KMS-11 (cell line): ENCODE results near the gene KRT32.
"Not testable (repeated sequence)": the region's sequence is repeated elsewhere in the genome, so short reads cannot be mapped to it uniquely, and the experiment has no call there.

Experiments
- H2AFZ ChIP-seq: fragments of 200-600 bp; sonication (generic); 2 replicates; pipeline ENCODE4 v1.6.1; 2016; ENCODE audit warnings: antibody characterized with exemption, mixed run types, low read depth
- H3K27ac ChIP-seq: fragments of 200-600 bp; sonication (generic); 2 replicates; pipeline ENCODE4 v1.6.1; 2016; ENCODE audit warnings: mild to moderate bottlenecking, mixed run types
- H3K27me3 ChIP-seq: fragments of 200-600 bp; sonication (generic); 2 replicates; pipeline ENCODE4 v1.6.1; 2017; ENCODE audit warnings: mild to moderate bottlenecking, low read depth, mixed run types, moderate library complexity; ENCODE audit not compliant: insufficient read depth
- H3K36me3 ChIP-seq: fragments of 200-600 bp; sonication (generic); 2 replicates; pipeline ENCODE4 v1.6.1; 2017; ENCODE audit warnings: mild to moderate bottlenecking, mixed run types; ENCODE audit not compliant: insufficient read depth
- H3K4me1 ChIP-seq: fragments of 200-600 bp; sonication (generic); 2 replicates; pipeline ENCODE4 v1.6.1; 2016; ENCODE audit warnings: mild to moderate bottlenecking, low read depth, mixed run types; ENCODE audit not compliant: poor library complexity, severe bottlenecking
- H3K4me2 ChIP-seq: fragments of 200-600 bp; sonication (generic); 2 replicates; pipeline ENCODE4 v1.7.0; 2016; ENCODE audit warnings: mild to moderate bottlenecking, mixed run types
- H3K4me3 ChIP-seq: fragments of 200-600 bp; sonication (generic); IDR thresholded peaks from 2 replicates; pipeline ENCODE4 v1.6.1; 2017; ENCODE audit warnings: low read depth, low read length, mixed read lengths; ENCODE audit not compliant: insufficient read depth
- H3K79me2 ChIP-seq: fragments of 200-600 bp; sonication (generic); 2 replicates; pipeline ENCODE4 v1.6.1; 2016; ENCODE audit warnings: low read depth, mixed run types; ENCODE audit not compliant: insufficient read depth
- H3K9ac ChIP-seq: fragments of 200-600 bp; sonication (generic); 2 replicates; pipeline ENCODE4 v1.6.1; 2016; ENCODE audit warnings: mild to moderate bottlenecking, mixed run types
- H4K20me1 ChIP-seq: fragments of 200-600 bp; sonication (generic); 2 replicates; pipeline ENCODE4 v1.6.1; 2016; ENCODE audit warnings: mild to moderate bottlenecking, mixed run types; ENCODE audit not compliant: insufficient read depth
- CTCF ChIP-seq: fragments of 200-600 bp; sonication (generic); conservative IDR thresholded peaks from 2 replicates; pipeline ENCODE4 v1.6.1; 2017; ENCODE audit warnings: low read depth, mild to moderate bottlenecking, antibody characterized with exemption, low read length, moderate library complexity, mixed read lengths

KRT32 gene

DNA sequence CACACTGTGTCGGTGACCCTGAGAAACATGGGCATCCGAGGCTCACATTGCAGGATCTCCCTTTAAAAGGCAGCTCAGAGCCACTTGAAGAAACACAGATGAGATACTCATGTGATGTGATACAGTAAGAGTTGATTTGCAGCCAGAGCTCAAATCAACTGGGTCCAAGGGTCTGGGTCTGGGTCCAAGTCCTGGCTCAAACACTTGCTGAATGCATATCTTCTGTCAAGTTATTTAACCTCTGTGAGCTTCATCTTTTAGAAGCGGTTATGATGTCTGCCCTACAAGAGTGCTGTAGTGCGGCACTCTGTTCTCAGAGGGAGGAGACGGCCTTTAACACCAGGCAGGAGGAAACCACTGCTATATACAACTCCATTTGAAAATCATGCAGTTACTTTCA lies 32.8 kb downstream of the KRT32 start:
- Histone ChIP-seq H2AFZ (no peak overlapping the region), H3K27ac (no peak overlapping the region), H3K4me1 (no peaks in the 10 kb centered on the region), H3K4me2 (no peak overlapping the region), H4K20me1 (no peaks in the 10 kb centered on the region), H3K79me2 (no peaks in the 10 kb centered on the region), H3K36me3 (no peaks in the 10 kb centered on the region), H3K4me3 (no peak overlapping the region), H3K27me3 (no peaks in the 10 kb centered on the region), H3K9ac (no peak overlapping the region)
- TF ChIP-seq CTCF = no peak

DNA sequence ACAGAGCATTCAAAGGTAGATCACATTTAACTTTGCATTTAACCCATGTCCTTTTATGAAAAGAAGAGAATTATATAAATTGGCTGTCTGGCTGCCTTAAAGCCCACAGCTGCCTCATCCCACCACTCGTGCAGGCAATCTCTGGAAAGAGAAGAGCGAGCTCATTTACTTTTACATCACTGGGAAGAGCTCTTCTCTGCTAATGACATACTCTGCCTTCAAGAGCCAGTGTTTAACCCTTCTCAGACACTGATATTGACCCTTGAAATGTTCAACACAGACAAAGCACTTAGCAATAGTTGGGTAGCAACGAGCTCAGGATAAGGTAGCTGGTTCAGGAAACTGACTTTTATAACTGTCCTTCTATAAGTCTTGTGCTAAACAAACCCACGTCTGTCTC lies 33.2 kb downstream of the KRT32 start:
- no peak overlapping the region for H2AFZ ChIP-seq
- H3K4me1 ChIP-seq = no peaks in the 10 kb centered on the region
- no peak overlapping the region for H3K9ac ChIP-seq
- TF ChIP-seq CTCF = no peak
- no peaks in the 10 kb centered on the region for H3K36me3 ChIP-seq
- no peaks in the 10 kb centered on the region for H3K79me2 ChIP-seq
- H3K4me2 ChIP-seq = no peak overlapping the region
- no peaks in the 10 kb centered on the region for H3K27me3 ChIP-seq
- no peak overlapping the region for H3K27ac ChIP-seq
- no peaks in the 10 kb centered on the region for H4K20me1 ChIP-seq
- H3K4me3 ChIP-seq = no peak overlapping the region

DNA sequence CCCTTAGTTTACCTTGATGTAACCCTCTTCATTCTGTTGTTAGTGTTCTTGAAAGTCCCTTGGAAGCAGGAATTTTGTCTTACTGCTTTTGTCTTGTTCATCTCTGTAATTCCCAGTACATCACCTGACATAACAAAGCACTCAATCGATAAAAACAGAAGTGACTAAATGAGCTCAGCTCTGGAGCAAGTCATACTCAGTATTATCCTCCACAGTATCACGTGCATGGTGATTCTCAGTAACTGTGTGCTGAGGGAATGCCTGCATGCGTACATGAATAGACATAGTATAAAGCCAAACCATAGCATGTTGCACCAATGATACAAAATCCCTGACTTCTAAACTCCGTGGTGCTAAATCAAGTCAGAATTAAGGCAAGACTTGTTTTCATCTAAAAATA lies 33.6 kb downstream of the KRT32 start:
- no peaks in the 10 kb centered on the region for H3K27me3 ChIP-seq
- H3K36me3 ChIP-seq = no peaks in the 10 kb centered on the region
- no peaks in the 10 kb centered on the region for H4K20me1 ChIP-seq
- TF ChIP-seq CTCF = no peak
- no peak overlapping the region for H3K27ac ChIP-seq
- no peak overlapping the region for H3K4me3 ChIP-seq
- no peaks in the 10 kb centered on the region for H3K4me1 ChIP-seq
- no peak overlapping the region for H3K9ac ChIP-seq
- no peak overlapping the region for H3K4me2 ChIP-seq
- no peak overlapping the region for H2AFZ ChIP-seq
- H3K79me2 ChIP-seq = no peaks in the 10 kb centered on the region

DNA sequence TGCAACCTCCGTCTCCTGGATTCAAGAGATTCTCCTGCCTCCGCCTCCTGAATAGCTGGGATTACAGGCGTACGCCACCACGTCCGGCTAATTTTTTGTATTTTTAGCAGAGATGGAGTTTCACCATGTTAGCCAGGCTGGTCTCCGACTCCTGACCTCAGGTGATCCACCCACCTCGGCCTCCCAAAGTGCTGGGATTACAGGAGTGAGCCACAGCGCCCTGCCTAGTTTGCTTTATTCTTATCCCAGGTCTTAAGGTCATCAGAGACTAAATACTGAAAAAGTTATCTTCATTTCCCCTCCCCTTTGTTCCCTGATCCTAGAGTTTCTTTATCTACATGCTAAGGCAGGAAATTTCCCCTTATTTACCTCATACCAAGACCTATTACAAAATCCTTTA lies 36.8 kb downstream of the KRT32 start:
- H4K20me1 ChIP-seq, H3K4me2 ChIP-seq, H2AFZ ChIP-seq, H3K4me1 ChIP-seq, H3K9ac ChIP-seq, H3K4me3 ChIP-seq, H3K79me2 ChIP-seq, H3K27ac ChIP-seq, H3K36me3 ChIP-seq, H3K27me3 ChIP-seq: not testable (repeated sequence)

- no peak overlapping the region for H3K27ac ChIP-seq
- no peak for TF ChIP-seq CTCF
Observed at GRCh38 chr17:41429667-41430066, 37.5 kb downstream of the KRT32 start.

More at GRCh38 chr17:41429667-41430066, 37.5 kb downstream of the KRT32 start:
- no peaks in the 10 kb centered on the region for H3K36me3 ChIP-seq
- no peaks in the 10 kb centered on the region for H4K20me1 ChIP-seq
- H3K4me1 ChIP-seq = no peaks in the 10 kb centered on the region
- no peaks in the 10 kb centered on the region for H3K79me2 ChIP-seq
- H3K4me2 ChIP-seq = no peak overlapping the region
- H3K27me3 ChIP-seq = no peaks in the 10 kb centered on the region
- no peak overlapping the region for H3K4me3 ChIP-seq
- no peak overlapping the region for H3K9ac ChIP-seq
- no peak overlapping the region for H2AFZ ChIP-seq
